ENCODE measurements around the gene RNF43.
A peak's percentile ranks its signal among the peaks of the same experiment; 100 is the strongest.

The RNF43 gene

GRCh38 chr17:58412064-58412703 lies 5.2 kb downstream of the RNF43 start:
- Mint-ChIP-seq H3K4me3 (peak overlapping the region in 1 of 3 experiments; percentile 70), H3K4me1 (no peaks in the 10 kb centered on the region), H3K27me3 (ENCODE audit: low read depth) (peaks cover 5% of the 10 kb centered on the region), H3K36me3 (ENCODE audit: low read depth) (no peaks in the 10 kb centered on the region), H3K9me3 (no peaks in the 10 kb centered on the region), H3K27ac (no peak overlapping the region)
- TF ChIP-seq CTCF (IDR thresholded peaks at IDR 0.05; ENCODE audit: unreplicated experiment in 3 of 3): no peak

GRCh38 chr17:58411408-58411894 lies 5.9 kb downstream of the RNF43 start:
- no peak overlapping the region for H3K27ac Mint-ChIP-seq
- no peaks in the 10 kb centered on the region for H3K36me3 Mint-ChIP-seq (ENCODE audit: low read depth)
- peak overlapping the region in 1 of 3 experiments; percentile 70 for H3K4me3 Mint-ChIP-seq
- TF ChIP-seq CTCF (IDR thresholded peaks at IDR 0.05; ENCODE audit: unreplicated experiment in 3 of 3): no peak
- no peaks in the 10 kb centered on the region for H3K9me3 Mint-ChIP-seq
- no peaks in the 10 kb centered on the region for H3K4me1 Mint-ChIP-seq
- peaks cover 5% of the 10 kb centered on the region for H3K27me3 Mint-ChIP-seq (ENCODE audit: low read depth)

GRCh38 chr17:58410714-58411407 lies 6.5 kb downstream of the RNF43 start:
- no peak for TF ChIP-seq CTCF (IDR thresholded peaks at IDR 0.05; ENCODE audit: unreplicated experiment in 3 of 3)
- no peaks in the 10 kb centered on the region for H3K4me1 Mint-ChIP-seq
- no peak overlapping the region for H3K4me3 Mint-ChIP-seq
- H3K27me3 Mint-ChIP-seq (ENCODE audit: low read depth): peaks cover 5% of the 10 kb centered on the region
- no peaks in the 10 kb centered on the region for H3K36me3 Mint-ChIP-seq (ENCODE audit: low read depth)
- no peak overlapping the region for H3K27ac Mint-ChIP-seq
- H3K9me3 Mint-ChIP-seq: no peaks in the 10 kb centered on the region

- H3K27ac Mint-ChIP-seq: no peak overlapping the region
- TF ChIP-seq CTCF (IDR thresholded peaks at IDR 0.05; ENCODE audit: unreplicated experiment in 3 of 3): no peak
- no peaks in the 10 kb centered on the region for H3K4me1 Mint-ChIP-seq
- H3K4me3 Mint-ChIP-seq: no peak overlapping the region
- H3K36me3 Mint-ChIP-seq (ENCODE audit: low read depth): no peaks in the 10 kb centered on the region
- no peaks in the 10 kb centered on the region for H3K9me3 Mint-ChIP-seq
- H3K27me3 Mint-ChIP-seq (ENCODE audit: low read depth): peaks cover 5% of the 10 kb centered on the region
Observed at GRCh38 chr17:58409432-58409831, 7.9 kb downstream of the RNF43 start.

- no peaks in the 10 kb centered on the region for H3K36me3 Mint-ChIP-seq (ENCODE audit: low read depth)
- H3K27me3 Mint-ChIP-seq (ENCODE audit: low read depth): no peaks in the 10 kb centered on the region
Observed at GRCh38 chr17:58403311-58403710, 14.0 kb downstream of the RNF43 start.

More at GRCh38 chr17:58403311-58403710, 14.0 kb downstream of the RNF43 start:
- Mint-ChIP-seq H3K9me3 (no peaks in the 10 kb centered on the region), H3K4me3 (no peak overlapping the region), H3K27ac (peak overlapping the region in 2 of 3 experiments; percentile 8 to 46), H3K4me1 (peaks cover 9% of the 10 kb centered on the region)
- TF ChIP-seq CTCF (IDR thresholded peaks at IDR 0.05; ENCODE audit: unreplicated experiment in 3 of 3): no peak
